Karpas-422 (cell line): ENCODE measurements around the gene SLC35G3. TPM values are rescaled to one million over a fixed set of nuclear protein-coding genes. Genes with fewer than 3 reads are reported as not detected.
A peak's percentile ranks its signal among the peaks of the same experiment; 100 is the strongest.
"Not testable (repeated sequence)": the region's sequence is repeated elsewhere in the genome, so short reads cannot be mapped to it uniquely, and the experiment has no call there.

Experiments used
- DNase-seq: peaks from one replicate; pipeline ENCODE4 v3.0.0-alpha.2; 2015
- H2AFZ ChIP-seq: fragments of 200-600 bp; sonication (generic); 2 replicates; pipeline ENCODE4 v1.6.1; 2014; ENCODE audit warnings: antibody characterized with exemption, low read length, mixed read lengths
- H3K27ac ChIP-seq: fragments of 200-600 bp; sonication (generic); 2 replicates; pipeline ENCODE4 v1.5.1; 2014; ENCODE audit warnings: mild to moderate bottlenecking, low read length, moderate library complexity
- H3K27me3 ChIP-seq: fragments of 200-600 bp; sonication (generic); 2 replicates; pipeline ENCODE4 v1.6.1; 2014; ENCODE audit warnings: low read length, mixed read lengths
- H3K36me3 ChIP-seq: fragments of 200-600 bp; sonication (generic); 2 replicates; pipeline ENCODE4 v1.6.1; 2014; ENCODE audit warnings: low read length, mixed read lengths; ENCODE audit not compliant: insufficient read depth
- H3K4me1 ChIP-seq: fragments of 200-600 bp; sonication (generic); 2 replicates; pipeline ENCODE4 v1.6.1; 2014; ENCODE audit warnings: mild to moderate bottlenecking, low read length, mixed read lengths
- H3K4me2 ChIP-seq: fragments of 200-600 bp; sonication (generic); 2 replicates; pipeline ENCODE4 v1.6.1; 2014; ENCODE audit warnings: low read length, low read depth, mild to moderate bottlenecking; ENCODE audit not compliant: poor library complexity, severe bottlenecking
- H3K4me3 ChIP-seq: fragments of 200-600 bp; sonication (generic); 2 replicates; pipeline ENCODE4 v1.5.1; 2014; ENCODE audit warnings: mild to moderate bottlenecking, antibody characterized with exemption, low read length, mixed read lengths
- H3K79me2 ChIP-seq: fragments of 200-600 bp; sonication (generic); 2 replicates; pipeline ENCODE4 v1.6.1; 2014; ENCODE audit warnings: mild to moderate bottlenecking, low read length, mixed read lengths
- H3K9ac ChIP-seq: fragments of 200-600 bp; sonication (generic); 2 replicates; pipeline ENCODE4 v1.6.0; 2014; ENCODE audit warnings: low read length
- H3K9me2 ChIP-seq: fragments of 200-600 bp; sonication (generic), shearing (Covaris generic); replicated peaks from 2 replicates; pipeline ENCODE4 v1.6.0; 2014; ENCODE audit warnings: mild to moderate bottlenecking, low read length, moderate library complexity; ENCODE audit not compliant: insufficient read depth
- H3K9me3 ChIP-seq: fragments of 300-700, 200-600 bp; sonication (generic); 2 replicates; pipeline ENCODE4 v1.6.1; 2014; ENCODE audit warnings: low read length, mixed read lengths
- H4K20me1 ChIP-seq: fragments of 200-600 bp; sonication (generic); 2 replicates; pipeline ENCODE4 v1.6.1; 2014; ENCODE audit warnings: mild to moderate bottlenecking, antibody characterized with exemption, low read length, low read depth; ENCODE audit not compliant: insufficient read depth
- total RNA-seq: library from RNA; depleted of rRNA; stranded (reverse); fragments of >200 nt; shearing (Covaris generic); gene quantifications from 2 replicates; pipeline ENCODE4 v1.2.3, GENCODE V29; 2014; ENCODE audit warnings: low replicate concordance; rRNA removed

Gene SLC35G3
- total RNA-seq, result not detected in 2 replicates

DNA sequence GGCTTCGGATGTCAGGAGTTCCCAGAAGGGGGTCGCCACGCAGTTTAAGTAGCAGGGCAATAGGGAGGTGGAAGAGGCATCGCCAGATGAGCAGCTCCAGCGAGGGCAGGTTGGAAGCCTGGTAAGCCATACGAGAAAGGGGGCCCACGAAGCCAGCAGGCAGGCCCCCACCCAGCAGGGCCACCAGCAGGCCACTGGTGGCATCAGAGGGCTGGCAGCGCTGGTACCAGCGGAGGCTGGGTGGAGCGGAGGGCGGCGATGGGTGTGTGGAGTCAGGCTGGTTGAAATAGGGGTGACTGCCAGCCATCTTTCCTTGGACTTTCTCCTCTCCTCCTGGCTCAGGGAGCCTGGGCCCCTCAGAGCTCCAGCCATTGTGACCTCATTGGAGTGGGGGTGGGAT is at the start of gene SLC35G3:
SLC35G3 (minus strand) TSS at position 393 of the 400 bp plus-strand sequence; CDS start at position 307, 86 bp downstream.
- H3K4me1 ChIP-seq, H3K9ac ChIP-seq, H3K4me2 ChIP-seq, H3K4me3 ChIP-seq, H3K9me3 ChIP-seq, DNase-seq, H3K36me3 ChIP-seq, H3K27ac ChIP-seq, H3K9me2 ChIP-seq, H2AFZ ChIP-seq, H4K20me1 ChIP-seq, H3K79me2 ChIP-seq, H3K27me3 ChIP-seq: not testable (repeated sequence)

DNA sequence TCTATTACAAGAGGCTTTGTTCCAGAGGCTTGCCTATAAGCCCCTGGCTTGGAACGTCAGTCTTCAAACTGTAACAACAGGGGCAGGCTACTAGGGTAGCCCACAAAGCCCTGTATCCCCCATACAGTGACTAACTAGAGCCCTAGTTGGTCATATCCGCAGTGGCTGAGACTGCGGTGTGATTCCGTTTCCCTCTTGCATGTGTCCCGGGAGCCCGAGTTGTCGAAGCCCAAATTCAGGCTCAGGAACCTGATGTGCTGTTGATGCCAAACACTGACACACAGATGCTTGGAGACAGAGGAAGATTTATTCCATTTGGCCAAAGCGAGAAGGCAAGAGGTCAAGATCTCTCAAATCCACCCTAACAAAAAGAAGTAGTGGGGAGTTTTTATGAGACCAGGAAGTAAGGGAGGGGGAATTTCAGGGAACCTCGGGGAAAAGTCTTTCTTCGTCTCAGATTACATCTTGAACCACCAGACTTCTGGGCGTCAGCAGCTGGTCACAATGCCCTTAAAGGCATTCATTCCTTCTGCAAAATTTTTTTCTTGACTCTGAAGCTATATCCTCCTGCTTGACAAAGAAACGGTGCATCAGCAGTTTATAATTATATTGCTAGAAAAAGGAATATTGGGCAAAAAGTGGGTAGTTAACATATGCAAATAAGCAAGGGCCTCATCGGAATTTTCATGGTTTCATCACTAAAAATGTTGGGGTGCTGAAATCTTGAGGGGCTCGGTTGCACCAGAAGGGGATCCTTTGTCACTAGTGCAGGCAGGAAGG is 49.6 kb upstream of the SLC35G3 start:
- Histone ChIP-seq H3K4me1 (peaks cover 26% of the 10 kb centered on the region), H3K9me3 (no peaks in the 10 kb centered on the region), H4K20me1 (no peaks in the 10 kb centered on the region), H3K4me3 (peak overlapping the region; percentile 68), H3K27ac (no peak overlapping the region), H3K4me2 (peak overlapping the region; percentile 73), H3K9ac (peak overlapping the region; percentile 62), H3K9me2 (no peaks in the 10 kb centered on the region), H3K79me2 (no peaks in the 10 kb centered on the region), H2AFZ (peak overlapping the region; percentile 99), H3K36me3 (no peaks in the 10 kb centered on the region), H3K27me3 (no peaks in the 10 kb centered on the region)
- no peak for DNase-seq

DNA sequence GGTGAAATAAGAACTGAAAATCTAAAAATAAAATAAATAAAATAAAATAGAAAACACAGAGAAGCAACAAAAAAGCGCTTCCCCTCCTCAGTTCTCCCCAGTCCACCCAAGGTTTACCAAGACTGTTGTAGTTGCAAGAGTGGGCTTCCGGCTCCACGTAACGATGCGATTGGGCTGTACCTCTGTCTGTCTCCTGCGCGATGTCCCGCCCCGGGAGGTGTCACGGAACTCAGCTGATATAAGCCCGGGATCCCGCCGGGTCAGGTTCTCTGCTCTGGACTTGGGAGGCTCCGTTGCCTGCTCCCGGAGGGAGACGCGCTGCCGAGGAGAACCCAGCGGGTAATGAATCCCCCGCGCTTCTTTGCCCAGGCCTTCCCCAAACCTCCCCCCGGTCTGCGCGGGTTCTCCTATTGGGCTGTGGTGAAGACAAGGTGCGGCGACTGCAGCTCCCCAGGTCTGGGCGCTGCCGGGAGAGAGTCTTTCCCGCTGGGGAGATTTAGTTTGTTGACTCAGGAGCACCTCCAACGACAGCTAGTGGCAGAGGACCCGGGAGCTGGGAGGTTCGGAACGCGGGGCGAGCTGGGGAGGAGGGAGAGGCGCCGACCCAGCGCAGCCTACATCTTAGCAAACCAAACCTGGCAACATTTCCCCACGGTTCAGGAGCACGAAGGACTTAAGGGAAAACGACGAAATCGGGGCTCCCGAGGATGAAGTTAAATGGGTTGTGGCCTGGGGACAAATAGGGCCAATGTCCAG is 48.8 kb upstream of the SLC35G3 start, which contains the start of gene SLFN5:
SLFN5 (plus strand) TSS at position 268 of the 756 bp plus-strand sequence. CDS start 15,619 bp downstream, outside the sequence.
- Histone ChIP-seq H3K4me3 (peak within 1 kb of the TSS; percentile 68), H3K4me1 (peaks cover 26% of the 10 kb centered on the region), H3K9ac (peak within 1 kb of the TSS; percentile 62), H3K4me2 (peak within 1 kb of the TSS; percentile 73), H2AFZ (peak within 1 kb of the TSS; percentile 99), H3K36me3 (no peaks in the 10 kb centered on the region), H3K27ac (no peak within 1 kb of the TSS), H4K20me1 (no peaks in the 10 kb centered on the region), H3K27me3 (no peaks in the 10 kb centered on the region), H3K9me3 (no peaks in the 10 kb centered on the region), H3K9me2 (no peaks in the 10 kb centered on the region), H3K79me2 (no peaks in the 10 kb centered on the region)
- peak; percentile 85 for DNase-seq

DNA sequence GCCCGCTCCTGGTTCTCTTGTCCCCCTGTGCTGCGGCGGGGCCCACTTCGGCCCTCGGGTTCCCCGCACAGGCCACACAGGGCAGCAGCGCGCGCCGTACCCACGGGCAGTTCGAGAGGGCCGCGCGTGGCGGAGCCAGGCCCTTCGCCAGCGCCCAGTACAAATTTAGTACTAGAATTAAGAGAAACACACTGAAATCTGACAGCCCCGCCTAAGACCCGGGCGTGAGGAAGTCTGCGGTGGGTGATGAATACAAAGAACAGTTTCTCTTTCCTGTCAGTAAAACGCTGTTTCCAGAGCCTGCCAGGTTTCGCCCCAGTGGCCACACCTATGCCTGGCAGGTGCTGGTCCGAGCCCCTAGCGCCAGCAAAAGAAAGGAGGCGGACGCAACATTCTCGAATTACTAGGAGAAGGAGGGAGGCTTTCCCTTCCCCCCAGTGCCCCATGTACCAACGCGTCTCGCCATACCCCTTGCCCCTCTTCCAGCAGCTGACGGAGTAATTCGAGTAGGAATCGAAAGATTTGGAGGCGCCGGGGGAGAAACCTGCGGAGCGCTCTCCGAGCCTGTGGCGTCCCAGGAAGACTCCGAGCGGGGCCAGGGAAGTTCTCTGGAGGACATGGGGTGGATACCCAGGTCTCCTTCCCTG is 48.1 kb upstream of the SLC35G3 start:
- no peak overlapping the region for H3K27ac ChIP-seq
- H3K27me3 ChIP-seq, result no peaks in the 10 kb centered on the region
- no peak for DNase-seq
- no peaks in the 10 kb centered on the region for H4K20me1 ChIP-seq
- H2AFZ ChIP-seq, result peak overlapping the region; percentile 99
- H3K9me3 ChIP-seq, result no peaks in the 10 kb centered on the region
- H3K4me2 ChIP-seq, result peak overlapping the region; percentile 73
- H3K9ac ChIP-seq, result peak overlapping the region; percentile 59
- H3K4me1 ChIP-seq, result peaks cover 26% of the 10 kb centered on the region
- no peaks in the 10 kb centered on the region for H3K79me2 ChIP-seq
- no peaks in the 10 kb centered on the region for H3K36me3 ChIP-seq
- H3K4me3 ChIP-seq, result peak overlapping the region; percentile 68
- H3K9me2 ChIP-seq, result no peaks in the 10 kb centered on the region

DNA sequence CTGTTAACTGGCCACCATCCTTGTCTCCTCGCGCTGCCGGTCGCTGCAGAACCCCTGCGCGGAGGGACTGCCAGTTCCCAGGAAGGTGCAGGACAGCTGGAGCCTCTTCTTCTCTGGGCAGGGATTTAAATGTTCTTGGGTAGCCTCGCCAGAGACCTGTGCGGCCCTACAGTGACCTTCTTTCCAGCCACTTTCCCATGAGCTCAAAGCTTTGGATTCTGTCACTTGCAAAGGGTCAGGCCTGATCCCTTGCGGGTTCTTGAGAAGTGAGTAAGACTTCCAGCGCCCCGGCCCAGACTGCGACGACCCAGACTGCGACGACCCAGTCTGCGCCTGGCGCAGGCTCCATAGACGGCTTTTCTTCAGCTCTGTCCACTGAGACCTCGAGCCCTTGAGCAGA is 47.3 kb upstream of the SLC35G3 start:
- H3K4me1 ChIP-seq, result peaks cover 26% of the 10 kb centered on the region
- no peak overlapping the region for H3K4me3 ChIP-seq
- H3K36me3 ChIP-seq, result no peaks in the 10 kb centered on the region
- no peak for DNase-seq
- H3K9me3 ChIP-seq, result no peaks in the 10 kb centered on the region
- no peak overlapping the region for H3K9ac ChIP-seq
- H3K27ac ChIP-seq, result no peak overlapping the region
- H3K9me2 ChIP-seq, result no peaks in the 10 kb centered on the region
- no peaks in the 10 kb centered on the region for H4K20me1 ChIP-seq
- H3K27me3 ChIP-seq, result no peaks in the 10 kb centered on the region
- H3K4me2 ChIP-seq, result no peak overlapping the region
- H2AFZ ChIP-seq, result no peak overlapping the region
- H3K79me2 ChIP-seq, result no peaks in the 10 kb centered on the region

DNA sequence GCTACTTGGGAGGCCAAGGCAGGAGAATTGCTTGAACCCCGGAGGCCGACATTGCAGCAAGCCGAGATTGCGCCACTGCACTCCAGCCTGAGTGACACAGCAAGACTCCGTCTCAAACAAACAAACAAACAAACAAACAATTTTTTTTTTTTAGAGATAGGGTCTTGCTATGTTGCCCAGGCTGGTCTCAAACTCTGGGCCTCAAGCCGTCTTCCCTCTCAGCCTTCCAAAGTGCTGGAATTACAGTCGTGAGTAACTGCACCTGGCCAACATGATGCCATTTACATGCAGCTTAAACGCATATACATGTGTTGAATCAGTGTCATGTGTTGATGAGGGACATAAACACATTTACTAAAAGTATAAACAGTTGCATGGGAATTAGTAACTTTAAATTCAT is 46.7 kb upstream of the SLC35G3 start:
- Histone ChIP-seq H3K4me3 (no peak overlapping the region), H3K9me3 (no peaks in the 10 kb centered on the region), H3K4me2 (no peak overlapping the region), H3K9ac (no peak overlapping the region), H3K9me2 (no peaks in the 10 kb centered on the region), H3K27ac (no peak overlapping the region), H3K36me3 (no peaks in the 10 kb centered on the region), H3K4me1 (peaks cover 26% of the 10 kb centered on the region), H3K79me2 (no peaks in the 10 kb centered on the region), H3K27me3 (no peaks in the 10 kb centered on the region), H2AFZ (no peak overlapping the region), H4K20me1 (no peaks in the 10 kb centered on the region)
- DNase-seq, result no peak

DNA sequence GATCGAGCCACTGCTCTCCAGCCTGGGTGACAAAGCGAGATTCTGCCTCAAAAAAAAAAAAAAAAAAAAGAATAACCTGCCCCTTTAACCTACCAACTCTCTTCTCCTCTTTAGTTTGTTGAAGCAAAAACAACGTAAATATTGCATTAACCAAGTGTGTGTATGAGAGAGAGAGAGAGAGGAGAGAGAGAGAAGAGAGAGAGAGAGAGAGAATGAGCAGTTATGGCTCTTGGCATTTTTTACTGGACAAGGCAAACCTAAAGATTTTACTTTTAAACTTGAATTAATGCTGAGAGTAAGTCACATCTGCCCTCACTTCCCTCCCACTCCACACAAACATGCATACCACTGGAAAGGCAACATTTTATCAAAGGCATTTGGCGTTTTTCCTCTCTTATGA is 45.6 kb upstream of the SLC35G3 start:
- H3K36me3 ChIP-seq, result no peaks in the 10 kb centered on the region
- no peaks in the 10 kb centered on the region for H3K9me2 ChIP-seq
- no peaks in the 10 kb centered on the region for H3K27me3 ChIP-seq
- H2AFZ ChIP-seq, result no peak overlapping the region
- no peaks in the 10 kb centered on the region for H3K9me3 ChIP-seq
- no peaks in the 10 kb centered on the region for H3K79me2 ChIP-seq
- DNase-seq, result no peak
- no peak overlapping the region for H3K4me2 ChIP-seq
- H3K4me3 ChIP-seq, result no peak overlapping the region
- H3K27ac ChIP-seq, result no peak overlapping the region
- no peak overlapping the region for H3K9ac ChIP-seq
- no peaks in the 10 kb centered on the region for H4K20me1 ChIP-seq
- H3K4me1 ChIP-seq, result peaks cover 26% of the 10 kb centered on the region

DNA sequence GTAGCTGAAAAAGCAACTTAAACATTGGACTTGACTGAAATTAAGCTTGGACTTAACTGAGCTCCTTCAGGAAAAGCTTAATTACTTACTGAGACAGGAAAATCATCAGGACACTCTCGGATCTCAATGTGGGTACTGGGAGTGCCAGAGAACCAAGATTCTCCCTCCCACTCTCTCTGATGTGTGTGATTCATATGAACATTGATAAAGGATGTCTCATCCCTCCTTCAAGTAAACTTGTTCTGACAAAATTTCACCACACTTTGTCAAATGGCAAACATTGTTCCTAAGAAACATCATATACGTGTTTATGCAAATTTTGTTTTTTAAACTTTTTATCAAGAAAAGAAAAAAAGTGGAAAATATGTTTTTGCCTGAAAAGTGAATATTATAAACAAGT is 44.6 kb upstream of the SLC35G3 start:
- H3K4me1 ChIP-seq, result peaks cover 17% of the 10 kb centered on the region

More for the DNA sequence above, 44.6 kb upstream of the SLC35G3 start:
- no peak for DNase-seq
- no peak overlapping the region for H2AFZ ChIP-seq
- H3K27ac ChIP-seq, result no peak overlapping the region
- no peak overlapping the region for H3K9ac ChIP-seq
- H4K20me1 ChIP-seq, result no peaks in the 10 kb centered on the region
- H3K36me3 ChIP-seq, result no peaks in the 10 kb centered on the region
- H3K9me2 ChIP-seq, result no peaks in the 10 kb centered on the region
- no peak overlapping the region for H3K4me2 ChIP-seq
- no peaks in the 10 kb centered on the region for H3K79me2 ChIP-seq
- no peaks in the 10 kb centered on the region for H3K27me3 ChIP-seq
- H3K4me3 ChIP-seq, result no peak overlapping the region
- H3K9me3 ChIP-seq, result no peaks in the 10 kb centered on the region
